ENCODE measurements around the gene ELMO2.

The ELMO2 gene

GRCh38 chr20:46439837-46440236, 33.4 kb upstream of the ELMO2 start:
- Histone ChIP-seq H3K4me2 (ENCODE audit: low read length) (no peak overlapping the region), H3K9me3 (ENCODE audit: control insufficient read depth, insufficient read depth, low read length) (no peaks in the 10 kb centered on the region), H3K36me3 (ENCODE audit: control insufficient read depth, low read length) (no peaks in the 10 kb centered on the region), H3K4me1 (ENCODE audit: control insufficient read depth, low read length) (no peaks in the 10 kb centered on the region), H3K4me3 (ENCODE audit: low read length) (no peak overlapping the region), H3K27me3 (ENCODE audit: control insufficient read depth, low read length) (peaks cover 2% of the 10 kb centered on the region; the same call in 1 of the 2 replicates), H3F3A (ENCODE audit: control insufficient read depth, insufficient read depth) (no peaks in the 10 kb centered on the region), H3K9me2 (replicated peaks; ENCODE audit: control insufficient read depth, low read length) (no peaks in the 10 kb centered on the region), H3K27ac (ENCODE audit: low read depth, low read length) (no peak overlapping the region), H3K79me2 (ENCODE audit: control insufficient read depth, low read length) (no peaks in the 10 kb centered on the region), H4K20me1 (ENCODE audit: control insufficient read depth, insufficient read depth, low read depth, low read length) (no peaks in the 10 kb centered on the region)
- TF ChIP-seq CTCF (IDR thresholded peaks at IDR 0.05; ENCODE audit: low read depth, low read length, poor library complexity, severe bottlenecking) (no peak), EZH2phosphoT487 (IDR thresholded peaks at IDR 0.05; ENCODE audit: borderline replicate concordance, low read length) (no peak)

GRCh38 chr20:46438156-46438750, 31.8 kb upstream of the ELMO2 start:
- Histone ChIP-seq H3K4me2 (ENCODE audit: low read length) (no peak overlapping the region), H3K36me3 (ENCODE audit: control insufficient read depth, low read length) (no peaks in the 10 kb centered on the region), H3K27ac (ENCODE audit: low read depth, low read length) (no peak overlapping the region), H3K9me2 (replicated peaks; ENCODE audit: control insufficient read depth, low read length) (no peaks in the 10 kb centered on the region), H3K9me3 (ENCODE audit: control insufficient read depth, insufficient read depth, low read length) (no peaks in the 10 kb centered on the region), H3K4me1 (ENCODE audit: control insufficient read depth, low read length) (no peaks in the 10 kb centered on the region), H4K20me1 (ENCODE audit: control insufficient read depth, insufficient read depth, low read depth, low read length) (no peaks in the 10 kb centered on the region), H3K27me3 (ENCODE audit: control insufficient read depth, low read length) (peaks cover 9% of the 10 kb centered on the region; the same call in 1 of the 2 replicates), H3K4me3 (ENCODE audit: low read length) (no peak overlapping the region), H3K79me2 (ENCODE audit: control insufficient read depth, low read length) (no peaks in the 10 kb centered on the region), H3F3A (ENCODE audit: control insufficient read depth, insufficient read depth) (no peaks in the 10 kb centered on the region)
- TF ChIP-seq EZH2phosphoT487 (IDR thresholded peaks at IDR 0.05; ENCODE audit: borderline replicate concordance, low read length) (no peak), CTCF (IDR thresholded peaks at IDR 0.05; ENCODE audit: low read depth, low read length, poor library complexity, severe bottlenecking) (peak; percentile 24)

GRCh38 chr20:46435146-46435545, 28.7 kb upstream of the ELMO2 start:
- no peaks in the 10 kb centered on the region for H3F3A ChIP-seq (ENCODE audit: control insufficient read depth, insufficient read depth)
- no peaks in the 10 kb centered on the region for H4K20me1 ChIP-seq (ENCODE audit: control insufficient read depth, insufficient read depth, low read depth, low read length)
- no peak for TF ChIP-seq EZH2phosphoT487 (IDR thresholded peaks at IDR 0.05; ENCODE audit: borderline replicate concordance, low read length)
- TF ChIP-seq CTCF (IDR thresholded peaks at IDR 0.05; ENCODE audit: low read depth, low read length, poor library complexity, severe bottlenecking): no peak
- H3K27me3 ChIP-seq (ENCODE audit: control insufficient read depth, low read length): peaks cover 15% of the 10 kb centered on the region
- H3K27ac ChIP-seq (ENCODE audit: low read depth, low read length): no peak overlapping the region
- no peak overlapping the region for H3K4me2 ChIP-seq (ENCODE audit: low read length)
- H3K9me2 ChIP-seq (replicated peaks; ENCODE audit: control insufficient read depth, low read length): no peaks in the 10 kb centered on the region
- no peaks in the 10 kb centered on the region for H3K36me3 ChIP-seq (ENCODE audit: control insufficient read depth, low read length)
- no peak overlapping the region for H3K4me3 ChIP-seq (ENCODE audit: low read length)
- no peaks in the 10 kb centered on the region for H3K9me3 ChIP-seq (ENCODE audit: control insufficient read depth, insufficient read depth, low read length)
- H3K4me1 ChIP-seq (ENCODE audit: control insufficient read depth, low read length): no peaks in the 10 kb centered on the region
- H3K79me2 ChIP-seq (ENCODE audit: control insufficient read depth, low read length): no peaks in the 10 kb centered on the region
